PC-3 (cell line): ENCODE results near the gene GPA33. TPM values are rescaled to one million over a fixed set of nuclear protein-coding genes. Genes with fewer than 3 reads are reported as not detected.

Experiments used
- ATAC-seq: fragments of 200-7000 bp; cut with Tn5 transposase; 2 replicates; pipeline ENCODE4 v1.9.1; 2020; ENCODE audit warnings: mild to moderate bottlenecking, moderate library complexity
- BruUV-seq: library from RNA; stranded (reverse); fragments of 400-500 nt; replicated peaks from 2 replicates; lab custom pipeline; 2021; lab: Mats Ljungman, UMichigan
- CTCF ChIA-PET: fragments of 300-600 bp; sonication (Branson Sonifier 250); formaldehyde crosslinking; loops from one replicate; lab custom pipeline; 2022; ENCODE audit warnings: antibody characterized with exemption; lab: Charles Lee
- POLR2A ChIA-PET: fragments of 300-600 bp; sonication (Branson Sonifier 250); formaldehyde crosslinking; loops from one replicate; lab custom pipeline; 2022; ENCODE audit warnings: antibody characterized with exemption; ENCODE audit not compliant: unreplicated experiment; lab: Charles Lee
- DNase-seq: peaks from one replicate; pipeline ENCODE4 v3.0.0-alpha.2; 2015
- H2AFZ ChIP-seq: fragments of 300-600 bp; sonication (generic); 2 replicates; pipeline ENCODE4 v1.6.0; 2016; ENCODE audit warnings: antibody characterized with exemption, low read length
- H3F3A ChIP-seq: fragments of 300-600 bp; sonication (generic); one replicate; pipeline ENCODE4 v1.6.0; 2017; ENCODE audit warnings: antibody characterized with exemption, low read length, control low read depth, mild to moderate bottlenecking; ENCODE audit not compliant: unreplicated experiment
- H3K27ac ChIP-seq: fragments of 300-600 bp; sonication (generic); 2 replicates; pipeline ENCODE4 v1.5.1; 2016; ENCODE audit warnings: mild to moderate bottlenecking, low read length
- H3K27me3 ChIP-seq: fragments of 300-600 bp; sonication (generic); 2 replicates; pipeline ENCODE4 v1.6.1; 2016; ENCODE audit warnings: low read length, mixed read lengths
- H3K36me3 ChIP-seq: fragments of 300-600 bp; sonication (generic); 2 replicates; pipeline ENCODE4 v1.6.1; 2016; ENCODE audit warnings: low read depth, mixed run types, low read length, mixed read lengths
- H3K4me1 ChIP-seq: fragments of 300-600 bp; sonication (generic); 2 replicates; pipeline ENCODE4 v1.5.1; 2016; ENCODE audit warnings: low read length; ENCODE audit not compliant: insufficient read depth
- H3K4me2 ChIP-seq: fragments of 300-600 bp; sonication (generic); 2 replicates; pipeline ENCODE4 v1.6.0; 2016; ENCODE audit warnings: low read length
- H3K4me3 ChIP-seq: fragments of 300-600 bp; sonication (generic); 2 replicates; pipeline ENCODE4 v1.5.1; 2016; ENCODE audit warnings: mild to moderate bottlenecking, low read length, mixed read lengths
- H3K79me2 ChIP-seq: fragments of 300-600 bp; sonication (generic); 2 replicates; pipeline ENCODE4 v1.6.1; 2017; ENCODE audit warnings: low read length, mixed read lengths
- H3K9ac ChIP-seq: fragments of 300-600 bp; sonication (generic); 2 replicates; pipeline ENCODE4 v1.6.0; 2016; ENCODE audit warnings: mild to moderate bottlenecking, low read length
- H3K9me2 ChIP-seq: fragments of 300-600 bp; sonication (generic); replicated peaks from 2 replicates; pipeline ENCODE4 v1.6.1; 2016; ENCODE audit warnings: mixed run types, low read length, mixed read lengths
- H3K9me3 ChIP-seq: fragments of 300-600 bp; sonication (generic); 2 replicates; pipeline ENCODE4 v1.6.1; 2016; ENCODE audit warnings: low read length, mixed read lengths
- H4K20me1 ChIP-seq: fragments of 300-600 bp; sonication (generic); 2 replicates; pipeline ENCODE4 v1.6.1; 2016; ENCODE audit warnings: low read length, mixed read lengths
- EZH2 ChIP-seq: fragments of 300-600 bp; sonication (generic); IDR thresholded peaks from one replicate; pipeline ENCODE4 v1.6.1; 2017; ENCODE audit warnings: antibody characterized with exemption, mild to moderate bottlenecking, low read length; ENCODE audit not compliant: unreplicated experiment
- EZH2phosphoT487 ChIP-seq: fragments of 300-600 bp; sonication (generic); IDR thresholded peaks from 2 replicates; pipeline ENCODE4 v1.6.1; 2018; ENCODE audit warnings: mild to moderate bottlenecking, antibody characterized with exemption, low read length, borderline replicate concordance
- intact Hi-C: fragments of 100-400 bp; cut with micrococcal nuclease; formaldehyde crosslinking; loops from 2 replicates; pipeline ENCODE4 v1.9.0; 2023
- total RNA-seq: library from RNA; depleted of rRNA; stranded (reverse); fragments of >200 nt; gene quantifications from 2 replicates; pipeline ENCODE4 v1.2.3, GENCODE V29; 2014
- TF ChIP-seq, protein P1 (sequence below): fragments of 300-600 bp; sonication (generic); conservative IDR thresholded peaks from 2 replicates; pipeline ENCODE4 v1.5.1; 2017; ENCODE audit warnings: antibody characterized with exemption, low read depth, mild to moderate bottlenecking, low read length

Gene GPA33
- total RNA-seq, 1 experiment from 2014 or later: 0.04 TPM

DNA sequence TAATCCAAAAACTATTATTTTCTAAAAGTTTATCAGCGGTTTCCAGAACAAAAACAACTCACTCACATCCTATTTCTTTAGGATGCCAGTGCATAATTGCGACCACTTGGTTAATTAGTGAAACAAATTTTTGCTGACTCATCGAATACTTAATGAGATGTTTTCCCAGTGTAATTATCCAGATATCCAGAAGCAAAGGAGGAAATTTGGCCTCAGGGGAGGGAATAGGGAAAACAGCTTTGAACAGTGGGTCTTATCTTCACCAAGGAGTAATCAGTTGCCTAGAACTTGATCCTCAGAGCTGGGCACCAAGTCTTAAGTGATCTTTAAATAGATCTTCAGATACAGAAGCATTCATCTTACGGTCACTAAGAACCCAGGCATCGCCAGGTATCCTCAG, 28.0 kb upstream of the GPA33 start:
- ChIA-PET POLR2A (no interaction called here), CTCF (no interaction called here)
- Histone ChIP-seq H3K36me3 (no peaks in the 10 kb centered on the region), H3K4me3 (no peak overlapping the region), H3K4me2 (no peak overlapping the region), H3F3A (no peaks in the 10 kb centered on the region), H3K27ac (no peak overlapping the region), H3K4me1 (no peaks in the 10 kb centered on the region), H3K79me2 (no peaks in the 10 kb centered on the region), H3K9ac (no peak overlapping the region), H2AFZ (no peak overlapping the region), H3K9me3 (no peaks in the 10 kb centered on the region), H3K27me3 (no peaks in the 10 kb centered on the region), H4K20me1 (no peaks in the 10 kb centered on the region), H3K9me2 (no peaks in the 10 kb centered on the region)
- no peak for ATAC-seq
- BruUV-seq: no TSS peak
- no peak for TF ChIP-seq EZH2
- no peak for TF ChIP-seq EZH2phosphoT487
- TF ChIP-seq, protein P1, sequence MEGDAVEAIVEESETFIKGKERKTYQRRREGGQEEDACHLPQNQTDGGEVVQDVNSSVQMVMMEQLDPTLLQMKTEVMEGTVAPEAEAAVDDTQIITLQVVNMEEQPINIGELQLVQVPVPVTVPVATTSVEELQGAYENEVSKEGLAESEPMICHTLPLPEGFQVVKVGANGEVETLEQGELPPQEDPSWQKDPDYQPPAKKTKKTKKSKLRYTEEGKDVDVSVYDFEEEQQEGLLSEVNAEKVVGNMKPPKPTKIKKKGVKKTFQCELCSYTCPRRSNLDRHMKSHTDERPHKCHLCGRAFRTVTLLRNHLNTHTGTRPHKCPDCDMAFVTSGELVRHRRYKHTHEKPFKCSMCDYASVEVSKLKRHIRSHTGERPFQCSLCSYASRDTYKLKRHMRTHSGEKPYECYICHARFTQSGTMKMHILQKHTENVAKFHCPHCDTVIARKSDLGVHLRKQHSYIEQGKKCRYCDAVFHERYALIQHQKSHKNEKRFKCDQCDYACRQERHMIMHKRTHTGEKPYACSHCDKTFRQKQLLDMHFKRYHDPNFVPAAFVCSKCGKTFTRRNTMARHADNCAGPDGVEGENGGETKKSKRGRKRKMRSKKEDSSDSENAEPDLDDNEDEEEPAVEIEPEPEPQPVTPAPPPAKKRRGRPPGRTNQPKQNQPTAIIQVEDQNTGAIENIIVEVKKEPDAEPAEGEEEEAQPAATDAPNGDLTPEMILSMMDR: no peak
- DNase-seq: no peak
- intact Hi-C loops: no loop called here

- intact Hi-C loops: no loop called here
- H3K79me2 ChIP-seq: no peaks in the 10 kb centered on the region
- no peak overlapping the region for H3K27ac ChIP-seq
- no peak overlapping the region for H3K4me2 ChIP-seq
- no peaks in the 10 kb centered on the region for H3F3A ChIP-seq
- ATAC-seq: no peak
- no peaks in the 10 kb centered on the region for H3K27me3 ChIP-seq
- ChIA-PET POLR2A (no interaction called here), CTCF (no interaction called here)
- no peaks in the 10 kb centered on the region for H3K9me3 ChIP-seq
- H3K4me3 ChIP-seq: no peak overlapping the region
- H3K9me2 ChIP-seq: no peaks in the 10 kb centered on the region
- TF ChIP-seq, protein P1: no peak
- TF ChIP-seq EZH2phosphoT487: no peak
- TF ChIP-seq EZH2: no peak
- no peak overlapping the region for H2AFZ ChIP-seq
- no TSS peak for BruUV-seq
- H3K36me3 ChIP-seq: no peaks in the 10 kb centered on the region
- no peaks in the 10 kb centered on the region for H4K20me1 ChIP-seq
- H3K9ac ChIP-seq: no peak overlapping the region
- H3K4me1 ChIP-seq: no peaks in the 10 kb centered on the region
- DNase-seq: no peak
These were observed 27.0 kb upstream of the GPA33 start for GRCh38 chr1:167117225-167117624.

DNA sequence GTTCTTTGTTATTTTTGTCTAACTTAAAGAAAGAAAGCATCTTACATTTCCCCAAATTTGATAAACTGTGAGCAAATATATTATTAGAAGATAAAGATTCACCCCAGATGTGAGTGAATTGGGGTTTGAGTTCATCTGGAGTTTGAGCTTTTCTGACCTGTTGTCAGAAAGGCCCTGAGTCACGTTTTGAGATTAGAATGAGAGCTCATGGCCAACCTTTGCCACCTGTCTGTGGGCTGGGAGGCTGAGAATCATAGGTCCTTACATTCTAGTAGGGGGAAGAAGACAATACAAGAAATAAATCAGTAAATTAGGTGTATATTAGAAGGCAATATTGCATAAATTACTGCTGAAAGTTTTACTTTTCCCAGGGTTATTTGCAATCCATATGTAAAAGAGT, 26.0 kb upstream of the GPA33 start:
- H3K4me1 ChIP-seq: no peaks in the 10 kb centered on the region
- H3K9ac ChIP-seq: no peak overlapping the region
- no peak overlapping the region for H2AFZ ChIP-seq
- no peaks in the 10 kb centered on the region for H4K20me1 ChIP-seq
- ChIA-PET CTCF (interaction anchor here (0.6 kb wide), 1 partner anchor 104 kb away, joined by 6 read pairs; the partner anchor contains the start of gene POU2F1), POLR2A (no interaction called here)
- H3K27me3 ChIP-seq: no peaks in the 10 kb centered on the region
- H3K9me3 ChIP-seq: no peaks in the 10 kb centered on the region
- no peak for DNase-seq
- no peak overlapping the region for H3K4me3 ChIP-seq
- no peaks in the 10 kb centered on the region for H3F3A ChIP-seq
- no peaks in the 10 kb centered on the region for H3K79me2 ChIP-seq
- intact Hi-C loops: no loop called here
- no TSS peak for BruUV-seq
- no peak for ATAC-seq
- no peaks in the 10 kb centered on the region for H3K36me3 ChIP-seq
- no peaks in the 10 kb centered on the region for H3K9me2 ChIP-seq
- H3K27ac ChIP-seq: no peak overlapping the region
- TF ChIP-seq EZH2phosphoT487 (no peak), EZH2 (no peak)
- TF ChIP-seq, protein P1: no peak
- H3K4me2 ChIP-seq: no peak overlapping the region
